ENCODE data around the gene OVAAL. TPM values are rescaled to one million over a fixed set of nuclear protein-coding genes. Genes with fewer than 3 reads are reported as not detected.

Gene OVAAL
- total RNA-seq, 1 donor from 2014 or later: not detected

- H3K4me1 Mint-ChIP-seq: peaks cover 29% of the 10 kb centered on the region
- TF ChIP-seq CTCF (IDR thresholded peaks at IDR 0.05; ENCODE audit: unreplicated experiment): no peak
- no peaks in the 10 kb centered on the region for H3K9me3 Mint-ChIP-seq
- peak overlapping the region; percentile 62 for H3K27ac Mint-ChIP-seq
- no peak for DNase-seq (ENCODE audit: low spot score in 2 of 2, unreplicated experiment in 2 of 2)
- H3K36me3 Mint-ChIP-seq: no peaks in the 10 kb centered on the region
- no peaks in the 10 kb centered on the region for H3K27me3 Mint-ChIP-seq (ENCODE audit: low read depth)
- no peak overlapping the region for H3K4me3 Mint-ChIP-seq
Observed at GRCh38 chr1:180611016-180611930, 52.5 kb downstream of the OVAAL start.

- Mint-ChIP-seq H3K4me3 (no peak overlapping the region), H3K36me3 (no peaks in the 10 kb centered on the region), H3K9me3 (no peaks in the 10 kb centered on the region), H3K27ac (no peak overlapping the region), H3K4me1 (peaks cover 29% of the 10 kb centered on the region), H3K27me3 (ENCODE audit: low read depth) (no peaks in the 10 kb centered on the region)
- no peak for TF ChIP-seq CTCF (IDR thresholded peaks at IDR 0.05; ENCODE audit: unreplicated experiment)
- DNase-seq (ENCODE audit: low spot score in 2 of 2, unreplicated experiment in 2 of 2): no peak
Observed at GRCh38 chr1:180612632-180613031, 53.9 kb downstream of the OVAAL start.

DNA sequence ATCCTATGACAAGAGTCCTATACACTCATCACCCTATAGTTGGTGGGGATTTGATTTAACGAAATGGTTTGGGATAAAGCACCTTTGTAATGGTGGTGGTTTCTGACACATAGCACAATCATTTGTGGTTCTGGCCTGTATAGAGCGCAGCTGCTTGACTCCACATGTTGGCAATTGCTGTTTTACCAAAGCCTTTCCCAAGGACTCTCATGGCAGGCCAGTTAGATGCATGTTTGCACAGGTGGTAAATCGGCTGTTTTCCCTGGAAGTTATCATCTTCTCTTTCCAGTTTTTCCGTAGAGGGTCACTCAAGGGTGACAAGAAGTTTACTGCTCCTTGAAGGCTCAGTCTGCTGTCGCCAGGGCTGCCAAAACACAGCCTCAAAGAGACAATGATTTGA is 56.0 kb downstream of the OVAAL start:
- TF ChIP-seq CTCF (IDR thresholded peaks at IDR 0.05; ENCODE audit: unreplicated experiment): no peak
- H3K36me3 Mint-ChIP-seq: no peaks in the 10 kb centered on the region
- H3K4me1 Mint-ChIP-seq: peaks cover 29% of the 10 kb centered on the region
- H3K9me3 Mint-ChIP-seq: no peaks in the 10 kb centered on the region
- no peaks in the 10 kb centered on the region for H3K27me3 Mint-ChIP-seq (ENCODE audit: low read depth)
- H3K4me3 Mint-ChIP-seq: no peak overlapping the region
- no peak for DNase-seq (ENCODE audit: low spot score in 2 of 2, unreplicated experiment in 2 of 2)
- peak overlapping the region; percentile 70 for H3K27ac Mint-ChIP-seq

DNA sequence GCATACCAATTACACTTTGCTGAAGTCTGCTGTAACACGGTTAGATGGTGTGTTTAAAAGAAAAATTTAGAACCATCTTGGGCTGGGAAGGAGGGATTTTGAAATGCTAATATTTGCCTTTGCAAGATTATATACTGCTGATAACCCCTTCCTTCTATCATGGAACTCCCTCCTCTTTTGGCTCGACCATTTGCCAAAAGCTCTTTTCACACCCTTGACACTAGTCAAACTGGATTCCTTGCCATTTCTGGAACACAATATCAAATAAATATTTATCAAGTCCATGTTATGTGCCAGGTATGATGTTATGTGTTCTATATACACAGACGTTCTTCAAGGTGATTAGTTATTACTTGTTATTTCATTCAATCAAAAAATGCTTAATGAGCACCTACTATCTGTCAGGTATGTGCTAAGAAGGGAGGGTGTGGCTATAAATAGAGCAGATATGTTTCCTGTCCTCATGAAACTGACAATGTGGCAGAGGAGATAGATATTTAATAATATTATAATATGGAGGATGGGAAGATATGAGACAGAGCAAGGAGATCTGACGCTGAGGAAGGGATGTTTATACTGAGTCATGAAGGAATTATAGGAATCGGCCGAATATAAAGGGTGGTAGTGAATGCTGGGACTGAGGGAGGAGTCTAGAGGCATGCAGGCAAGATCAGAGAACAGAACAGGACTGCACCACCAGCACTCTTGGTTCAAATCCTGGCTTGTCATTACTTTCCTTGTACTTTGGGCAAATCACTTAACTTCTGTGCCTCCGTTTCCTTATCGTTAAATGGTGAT is 56.9 kb downstream of the OVAAL start:
- peaks cover 19% of the 10 kb centered on the region for H3K4me1 Mint-ChIP-seq
- no peak overlapping the region for H3K27ac Mint-ChIP-seq
- no peak for DNase-seq (ENCODE audit: low spot score in 2 of 2, unreplicated experiment in 2 of 2)
- no peaks in the 10 kb centered on the region for H3K36me3 Mint-ChIP-seq
- H3K4me3 Mint-ChIP-seq: no peak overlapping the region
- H3K27me3 Mint-ChIP-seq (ENCODE audit: low read depth): no peaks in the 10 kb centered on the region
- H3K9me3 Mint-ChIP-seq: no peaks in the 10 kb centered on the region
- TF ChIP-seq CTCF (IDR thresholded peaks at IDR 0.05; ENCODE audit: unreplicated experiment): no peak

Other genes with a start within 250 kb of the OVAAL start
- 75.2 to 80.5 TPM (median 77.5 TPM) in 3 replicates for gene ACBD6, start 56.4 kb upstream of the OVAAL start, total RNA-seq
- gene XPR1, start 73.1 kb downstream of the OVAAL start, total RNA-seq: 36.3 to 38.1 TPM (median 37.9 TPM) in 3 replicates